Breast epithelium (tissue), 4 donors: ENCODE data around the gene ASB4. TPM values are rescaled to one million over a fixed set of nuclear protein-coding genes. Genes with fewer than 3 reads are reported as not detected.

ENCODE experiments used
- DNase-seq, 2 donors: peaks; one replicate each; pipeline ENCODE4 v3.0.0-alpha.2; 2019; ENCODE audit warnings: low spot score in 2 of 2
- H3K27ac ChIP-seq, 2 donors: fragments of 200-600 bp; sonication (generic) in 1 of 2; one replicate each; pipeline ENCODE4 v1.5.1; 2016 to 2019; ENCODE audit warnings: mild to moderate bottlenecking in 1 of 2
- H3K27me3 ChIP-seq, 2 donors: fragments of 200-600 bp; sonication (generic) in 1 of 2; one replicate each; pipeline versions ENCODE4 v1.5.1 to v1.6.0; 2017 to 2019; ENCODE audit warnings: control low read depth in 1 of 2, mild to moderate bottlenecking in 1 of 2
- H3K36me3 ChIP-seq: fragments of 200-600 bp; one replicate; pipeline ENCODE4 v1.5.1; 2019
- H3K4me1 ChIP-seq, 2 donors: fragments of 200-600 bp; sonication (generic); one replicate each; pipeline ENCODE4 v1.5.1; 2016 to 2019; ENCODE audit warnings: control low read depth in 1 of 2
- H3K4me3 ChIP-seq, 3 donors: fragments of 200-600 bp; sonication (generic); 1 replicate in 2 of 3; 2 replicates in 1 of 3; pipeline ENCODE4 v1.5.1; 2016 to 2019; ENCODE audit warnings: mild to moderate bottlenecking in 3 of 3, moderate library complexity in 2 of 3
- H3K9me3 ChIP-seq, 2 donors: fragments of 200-600 bp; sonication (generic) in 1 of 2; one replicate each; pipeline ENCODE4 v1.5.1; 2016 to 2019; ENCODE audit warnings: control low read depth in 1 of 2
- POLR2A ChIP-seq: fragments of 450-650 bp; IDR thresholded peaks from one replicate; pipeline ENCODE4 v1.6.1; 2016; ENCODE audit warnings: antibody characterized with exemption, mild to moderate bottlenecking, moderate library complexity
- POLR2AphosphoS5 ChIP-seq, 3 donors: sonication (generic); formaldehyde crosslinking; IDR thresholded peaks; one replicate each; pipeline ENCODE4 v1.6.1; 2017; ENCODE audit warnings: antibody characterized with exemption in 3 of 3
- intact Hi-C: fragments of 100-400 bp; cut with DNase I; formaldehyde crosslinking; loops from one replicate; pipeline ENCODE4 v1.15.1; 2023; ENCODE audit warnings: low total_unique reads
- total RNA-seq, 3 donors: library from RNA; depleted of rRNA; stranded (reverse); fragments of >200 nt; gene quantifications; one replicate each; pipeline ENCODE4 v1.1.0, GENCODE V29; 2016
- TF ChIP-seq, protein P1 (sequence below), 3 donors: fragments of 450-650 bp; IDR thresholded peaks; one replicate each; pipeline ENCODE4 v1.5.1; 2016 to 2017; ENCODE audit warnings: antibody characterized with exemption in 3 of 3, mild to moderate bottlenecking in 3 of 3, moderate library complexity in 3 of 3

Gene ASB4
- total RNA-seq, 3 donors from 2014 or later = 0.16 to 0.33 (median 0.29) TPM

- no peaks in the 10 kb centered on the region for H3K27me3 ChIP-seq
- peaks cover 0 to 9% of the 10 kb centered on the region in 2 donors for H3K4me1 ChIP-seq
- TF ChIP-seq POLR2AphosphoS5 (IDR thresholded peaks at IDR 0.05) (peak in 1 of 3 donors; percentile 23), POLR2A (no peak)
- H3K4me3 ChIP-seq = peak overlapping the region in 1 of 3 donors; percentile 17
- no peak for DNase-seq
- intact Hi-C loops = no loop called here
- no peaks in the 10 kb centered on the region for H3K9me3 ChIP-seq
- peaks cover 7% of the 10 kb centered on the region for H3K36me3 ChIP-seq
- H3K27ac ChIP-seq = peak overlapping the region in 1 of 2 donors; percentile 40
Observed at GRCh38 chr7:95585426-95585789, 99.7 kb downstream of the ASB4 start.

- no peaks in the 10 kb centered on the region for H3K9me3 ChIP-seq
- TF ChIP-seq POLR2A = no peak
- H3K27ac ChIP-seq = peak overlapping the region; percentile 48 to 59
- peaks cover 14% of the 10 kb centered on the region for H3K36me3 ChIP-seq
- DNase-seq = no peak
- intact Hi-C loops = no loop called here
- H3K4me3 ChIP-seq = peak overlapping the region; percentile 7 to 88 (median 82)
- peaks cover 0 to 9% of the 10 kb centered on the region in 2 donors for H3K4me1 ChIP-seq
- no peaks in the 10 kb centered on the region for H3K27me3 ChIP-seq
Observed at GRCh38 chr7:95586951-95587301, 101.2 kb downstream of the ASB4 start.

- Histone ChIP-seq H3K36me3 (peaks cover 26% of the 10 kb centered on the region), H3K9me3 (no peaks in the 10 kb centered on the region), H3K4me3 (peak overlapping the region; percentile 82 to 88 (median 87)), H3K27me3 (no peaks in the 10 kb centered on the region), H3K27ac (peak overlapping the region; percentile 64 to 65), H3K4me1 (peaks cover 0 to 9% of the 10 kb centered on the region in 2 donors)
- no peak for DNase-seq
- intact Hi-C loops = no loop called here
- TF ChIP-seq POLR2A (no peak), POLR2AphosphoS5 (IDR thresholded peaks at IDR 0.05) (peak in 1 of 3 donors; percentile 32)
- TF ChIP-seq, protein P1, sequence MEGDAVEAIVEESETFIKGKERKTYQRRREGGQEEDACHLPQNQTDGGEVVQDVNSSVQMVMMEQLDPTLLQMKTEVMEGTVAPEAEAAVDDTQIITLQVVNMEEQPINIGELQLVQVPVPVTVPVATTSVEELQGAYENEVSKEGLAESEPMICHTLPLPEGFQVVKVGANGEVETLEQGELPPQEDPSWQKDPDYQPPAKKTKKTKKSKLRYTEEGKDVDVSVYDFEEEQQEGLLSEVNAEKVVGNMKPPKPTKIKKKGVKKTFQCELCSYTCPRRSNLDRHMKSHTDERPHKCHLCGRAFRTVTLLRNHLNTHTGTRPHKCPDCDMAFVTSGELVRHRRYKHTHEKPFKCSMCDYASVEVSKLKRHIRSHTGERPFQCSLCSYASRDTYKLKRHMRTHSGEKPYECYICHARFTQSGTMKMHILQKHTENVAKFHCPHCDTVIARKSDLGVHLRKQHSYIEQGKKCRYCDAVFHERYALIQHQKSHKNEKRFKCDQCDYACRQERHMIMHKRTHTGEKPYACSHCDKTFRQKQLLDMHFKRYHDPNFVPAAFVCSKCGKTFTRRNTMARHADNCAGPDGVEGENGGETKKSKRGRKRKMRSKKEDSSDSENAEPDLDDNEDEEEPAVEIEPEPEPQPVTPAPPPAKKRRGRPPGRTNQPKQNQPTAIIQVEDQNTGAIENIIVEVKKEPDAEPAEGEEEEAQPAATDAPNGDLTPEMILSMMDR (IDR thresholded peaks at IDR 0.05) = no peak
Observed at GRCh38 chr7:95589031-95589430, 103.3 kb downstream of the ASB4 start.

- intact Hi-C loops = no loop called here
- H3K27me3 ChIP-seq = no peaks in the 10 kb centered on the region
- H3K4me1 ChIP-seq = peaks cover 0 to 9% of the 10 kb centered on the region in 2 donors
- DNase-seq = no peak
- H3K4me3 ChIP-seq = peak overlapping the region; percentile 82 to 88 (median 87)
- peaks cover 26% of the 10 kb centered on the region for H3K36me3 ChIP-seq
- peak overlapping the region; percentile 64 to 65 for H3K27ac ChIP-seq
- H3K9me3 ChIP-seq = no peaks in the 10 kb centered on the region
- TF ChIP-seq POLR2AphosphoS5 (IDR thresholded peaks at IDR 0.05) (peak in 2 of 3 donors; percentile 18 to 27), POLR2A (no peak)
- TF ChIP-seq, protein P1 (IDR thresholded peaks at IDR 0.05) = no peak
Observed at GRCh38 chr7:95589766-95590165, 104.0 kb downstream of the ASB4 start.

Other genes starting within 250 kb of the ASB4 start
- under 1 TPM in 2 of 3 donors, not detected in 1; 0.29 to 0.66 TPM for gene PON1, start 161.4 kb upstream of the ASB4 start, total RNA-seq
- 10 to 100 TPM in 1 of 3 donors, 1 to 10 TPM in 2; 5.9 to 26.9 (median 8.5) TPM for gene PON3, start 89.6 kb upstream of the ASB4 start, total RNA-seq
- gene PON2, start 50.9 kb upstream of the ASB4 start, total RNA-seq = 100 to 1,000 TPM; 119 to 168 (median 165) TPM
- gene PDK4, start 110.6 kb downstream of the ASB4 start, total RNA-seq = 100 to 1,000 TPM; 507 to 797 (median 729) TPM